Fibroblast of the aortic adventitia (primary cell): ENCODE data around the gene TEDC1. TPM values are rescaled to one million over a fixed set of nuclear protein-coding genes. Genes with fewer than 3 reads are reported as not detected.
"Not testable (repeated sequence)": the region's sequence is repeated elsewhere in the genome, so short reads cannot be mapped to it uniquely, and the experiment has no call there.

ENCODE experiments used
- DNase-seq: peaks from one replicate; pipeline ENCODE4 v3.0.0-alpha.2; 2010; ENCODE audit warnings: low read depth
- H3K4me3 ChIP-seq: 2 replicates; pipeline ENCODE4 v1.5.1; 2011; ENCODE audit warnings: low read depth, mild to moderate bottlenecking, control low read depth, low read length, moderate library complexity
- total RNA-seq: library from RNA; depleted of rRNA; stranded (reverse); fragments of >200 nt; gene quantifications from 2 replicates; pipeline ENCODE4 v1.2.3, GENCODE V29; 2012; ENCODE audit warnings: low replicate concordance
- TF ChIP-seq, protein P1 (sequence below): IDR thresholded peaks from 2 replicates; pipeline ENCODE4 v1.5.1; 2011; ENCODE audit warnings: mild to moderate bottlenecking, low read length, control low read depth, inconsistent platforms; ENCODE audit not compliant: insufficient read depth

The TEDC1 gene
- total RNA-seq, 1 donor = 12.6 TPM

DNA sequence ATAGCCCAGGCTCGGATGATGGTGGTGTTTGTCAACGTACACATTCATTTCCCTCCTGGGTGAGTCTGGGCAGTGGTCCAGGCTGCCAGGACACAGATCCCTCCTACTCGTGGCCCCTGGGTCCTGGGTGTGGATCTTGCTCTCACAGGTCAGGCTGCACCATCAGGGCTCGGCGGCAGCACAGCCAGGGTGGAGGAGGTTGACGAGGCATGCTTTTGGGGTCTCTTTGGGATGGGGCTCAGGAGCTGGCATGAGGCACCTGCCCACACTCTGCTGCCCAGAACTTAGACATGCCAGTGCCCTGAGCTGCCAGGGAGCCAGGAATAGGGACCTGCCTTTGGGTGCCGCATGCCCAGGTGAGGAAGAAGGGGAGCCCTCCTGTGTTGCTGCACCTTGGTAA is 45.0 kb downstream of the TEDC1 start:
- TF ChIP-seq, protein P1, sequence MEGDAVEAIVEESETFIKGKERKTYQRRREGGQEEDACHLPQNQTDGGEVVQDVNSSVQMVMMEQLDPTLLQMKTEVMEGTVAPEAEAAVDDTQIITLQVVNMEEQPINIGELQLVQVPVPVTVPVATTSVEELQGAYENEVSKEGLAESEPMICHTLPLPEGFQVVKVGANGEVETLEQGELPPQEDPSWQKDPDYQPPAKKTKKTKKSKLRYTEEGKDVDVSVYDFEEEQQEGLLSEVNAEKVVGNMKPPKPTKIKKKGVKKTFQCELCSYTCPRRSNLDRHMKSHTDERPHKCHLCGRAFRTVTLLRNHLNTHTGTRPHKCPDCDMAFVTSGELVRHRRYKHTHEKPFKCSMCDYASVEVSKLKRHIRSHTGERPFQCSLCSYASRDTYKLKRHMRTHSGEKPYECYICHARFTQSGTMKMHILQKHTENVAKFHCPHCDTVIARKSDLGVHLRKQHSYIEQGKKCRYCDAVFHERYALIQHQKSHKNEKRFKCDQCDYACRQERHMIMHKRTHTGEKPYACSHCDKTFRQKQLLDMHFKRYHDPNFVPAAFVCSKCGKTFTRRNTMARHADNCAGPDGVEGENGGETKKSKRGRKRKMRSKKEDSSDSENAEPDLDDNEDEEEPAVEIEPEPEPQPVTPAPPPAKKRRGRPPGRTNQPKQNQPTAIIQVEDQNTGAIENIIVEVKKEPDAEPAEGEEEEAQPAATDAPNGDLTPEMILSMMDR = no peak
- no peak overlapping the region for H3K4me3 ChIP-seq
- DNase-seq = no peak

DNA sequence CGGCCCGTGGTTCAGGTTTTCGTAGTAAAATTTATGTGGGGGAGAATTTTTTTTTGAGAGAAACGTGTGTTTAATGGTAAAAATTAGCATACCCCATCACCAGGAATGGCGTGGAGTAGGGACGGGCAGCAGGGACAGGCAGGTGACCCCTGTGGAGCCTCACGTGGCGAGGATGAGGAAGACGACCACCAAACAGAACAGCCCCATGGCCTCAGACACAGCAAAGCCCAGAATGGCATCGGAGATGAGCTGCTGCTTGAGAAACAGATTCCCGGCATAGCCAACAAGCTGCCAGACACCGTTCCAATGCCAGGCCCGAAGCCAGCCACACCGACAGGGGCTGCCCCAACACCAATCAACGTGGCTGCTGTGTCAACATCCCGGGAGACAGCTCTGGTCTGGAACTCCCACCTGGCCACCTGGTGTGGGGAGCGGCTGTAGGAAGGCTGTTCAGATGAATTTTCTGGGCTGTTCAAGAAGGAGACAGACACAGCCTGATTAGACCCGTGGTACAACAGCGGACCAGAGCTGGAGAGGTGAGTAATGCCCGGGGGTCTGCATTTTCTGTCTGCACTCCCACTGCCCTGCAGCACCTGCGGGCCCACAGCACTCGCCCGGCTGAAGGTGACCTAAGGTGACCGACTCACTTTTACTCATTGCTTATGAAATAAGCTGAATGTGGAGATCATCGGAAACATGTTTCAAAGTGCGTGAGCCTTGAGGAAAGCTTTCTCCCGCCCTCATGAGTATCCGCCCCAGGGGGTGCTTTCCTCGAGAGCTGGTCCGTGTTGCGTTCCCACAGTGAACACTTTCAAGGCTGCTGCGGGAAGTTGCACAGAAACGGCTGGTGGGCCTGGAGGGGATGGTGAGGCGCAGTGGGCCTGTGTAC is 45.9 kb downstream of the TEDC1 start:
- TF ChIP-seq, protein P1 = no peak
- DNase-seq = no peak
- no peak overlapping the region for H3K4me3 ChIP-seq

DNA sequence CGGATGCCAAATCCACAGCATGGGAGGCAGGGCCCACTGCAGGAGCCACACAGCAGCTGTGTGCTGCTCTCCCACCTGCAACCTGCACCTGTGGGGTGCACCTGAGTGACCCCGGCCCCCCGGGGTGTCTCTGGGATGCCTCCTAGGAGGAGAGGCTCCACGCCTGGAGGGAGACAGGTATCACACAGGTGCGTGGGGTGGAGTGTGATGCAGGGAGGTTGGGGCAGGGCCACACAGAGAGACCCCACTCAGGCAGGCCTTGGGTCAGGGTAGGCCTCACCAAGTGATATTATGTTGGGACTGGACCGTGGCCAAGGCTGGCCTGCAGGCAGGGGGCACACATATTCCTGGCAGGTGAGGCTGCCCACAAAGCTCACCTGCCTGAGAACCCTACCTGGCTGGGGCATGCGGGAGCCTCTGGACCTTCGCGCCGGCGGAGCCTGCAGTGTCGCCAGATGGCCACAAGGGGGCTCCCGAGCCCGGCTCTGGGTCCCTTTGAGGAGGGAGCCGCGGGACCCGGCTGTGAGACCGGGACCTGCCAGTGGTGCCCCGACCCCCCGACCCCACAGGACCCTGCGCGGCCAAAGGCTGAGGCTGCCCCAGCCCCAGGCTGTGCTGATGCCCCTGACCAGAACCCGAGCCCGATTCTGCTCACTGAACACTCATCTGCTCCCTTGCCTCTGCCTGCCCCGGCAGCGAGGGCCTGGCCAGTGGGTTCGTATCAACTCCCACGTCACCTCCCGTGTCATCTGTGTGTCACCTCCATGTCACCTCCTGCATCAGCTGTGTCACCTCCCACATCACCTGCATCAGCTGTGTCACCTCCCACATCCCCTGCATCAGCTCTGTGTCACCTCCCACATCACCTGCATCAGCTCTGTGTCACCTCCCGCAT is 46.8 kb downstream of the TEDC1 start:
- no peak overlapping the region for H3K4me3 ChIP-seq
- no peak for DNase-seq
- TF ChIP-seq, protein P1 = peak; percentile 95

DNA sequence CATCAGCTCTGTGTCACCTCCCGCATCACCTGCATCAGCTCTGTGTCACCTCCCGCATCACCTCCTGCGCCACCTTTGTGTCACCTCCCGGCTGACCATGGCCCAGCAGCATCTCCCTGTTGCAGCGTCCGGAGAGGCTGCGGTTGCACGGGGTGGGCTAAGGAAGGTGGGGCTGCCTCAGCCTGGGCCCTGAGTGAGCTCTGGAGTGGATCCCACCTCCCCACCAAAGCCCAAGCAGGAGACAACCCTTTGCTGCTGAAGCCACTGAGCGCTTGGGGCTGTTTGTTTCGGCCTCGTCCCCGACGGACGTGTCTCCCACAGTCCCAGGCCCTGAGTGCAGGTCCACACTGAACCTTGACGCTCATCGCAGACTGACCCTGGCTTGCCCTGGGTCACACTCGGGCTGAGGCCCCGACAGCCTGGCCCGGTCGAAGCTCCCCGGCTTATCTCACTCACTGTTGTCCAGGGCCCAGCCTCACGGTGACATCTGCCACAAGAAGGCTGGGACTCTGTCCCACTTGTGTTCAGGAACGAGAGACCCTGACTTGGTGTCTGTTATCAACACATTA is 47.5 kb downstream of the TEDC1 start:
- no peak overlapping the region for H3K4me3 ChIP-seq
- TF ChIP-seq, protein P1 = no peak
- no peak for DNase-seq

DNA sequence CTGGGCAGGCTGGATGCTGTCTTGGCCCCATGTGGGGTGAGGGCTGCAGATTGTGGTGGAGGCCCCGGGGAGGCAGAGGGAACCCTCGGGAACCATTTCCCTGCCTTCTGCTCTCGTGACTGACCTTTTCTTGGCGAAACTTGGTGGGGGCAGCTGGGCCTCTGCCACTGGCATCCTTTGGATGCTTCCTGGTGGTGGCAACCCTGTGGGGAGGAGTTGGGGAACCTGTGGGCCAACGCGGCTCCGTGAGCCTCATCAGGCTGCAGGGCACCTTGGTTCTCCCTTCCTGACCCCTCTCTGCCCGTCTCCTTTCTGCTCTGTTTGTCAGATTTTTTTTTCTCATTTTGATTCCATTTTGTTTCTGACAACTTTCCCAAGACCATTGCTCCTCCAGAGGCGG is 49.8 kb downstream of the TEDC1 start:
- TF ChIP-seq, protein P1 = no peak
- no peak overlapping the region for H3K4me3 ChIP-seq
- DNase-seq = no peak

DNA sequence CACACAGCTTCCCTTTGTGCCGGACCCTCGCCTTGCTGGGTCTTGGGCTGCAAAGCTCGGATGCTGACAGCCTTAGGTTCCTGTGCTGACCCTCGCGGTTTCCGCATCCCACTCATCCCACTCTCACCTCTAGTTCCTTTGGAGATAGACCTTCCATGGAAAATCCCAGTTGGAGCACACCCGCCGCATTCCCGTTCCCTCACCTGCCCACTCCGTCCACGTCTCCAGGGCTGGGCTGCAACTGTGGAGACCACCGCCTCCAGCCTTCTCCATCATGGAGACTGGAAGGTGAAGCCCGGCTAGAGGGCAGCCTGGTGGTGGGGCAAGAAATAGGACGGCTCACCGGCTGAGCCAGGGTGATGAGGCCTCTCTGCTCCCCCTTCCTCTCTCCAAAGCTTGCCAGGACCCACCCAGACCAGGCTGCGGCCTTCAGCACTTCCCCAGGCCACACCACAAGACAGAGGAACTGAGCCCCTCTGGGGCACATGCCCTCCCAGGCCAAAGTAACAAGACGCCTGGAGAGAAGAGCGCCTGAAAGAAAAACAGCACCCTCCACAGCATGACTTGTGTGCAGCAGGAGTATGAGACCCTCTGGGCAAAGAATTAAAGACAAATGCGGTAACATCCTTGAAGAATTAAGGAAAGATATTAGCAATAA is 50.3 kb downstream of the TEDC1 start:
- DNase-seq = no peak
- TF ChIP-seq, protein P1 = no peak
- H3K4me3 ChIP-seq = no peak overlapping the region

DNA sequence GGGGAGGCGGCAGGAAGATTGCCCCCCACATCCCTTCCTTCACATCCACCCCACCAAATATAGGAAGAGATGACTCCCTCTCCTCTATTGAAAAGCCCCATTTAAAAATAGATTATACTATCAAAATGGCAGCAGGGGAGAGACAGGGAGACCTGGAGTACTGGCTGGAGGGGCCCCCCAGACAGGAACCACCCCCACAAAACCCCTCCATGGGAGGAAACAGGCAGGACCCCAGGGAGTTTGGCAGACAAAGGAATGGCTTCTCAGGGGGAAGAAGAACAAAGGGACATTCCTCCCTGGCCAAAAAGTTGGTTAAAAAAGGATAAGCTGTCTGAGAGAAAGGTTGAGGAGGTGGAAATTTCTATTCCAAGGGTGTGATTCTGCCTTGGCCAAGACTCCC is 54.6 kb downstream of the TEDC1 start:
- H3K4me3 ChIP-seq, DNase-seq: not testable (repeated sequence)

DNA sequence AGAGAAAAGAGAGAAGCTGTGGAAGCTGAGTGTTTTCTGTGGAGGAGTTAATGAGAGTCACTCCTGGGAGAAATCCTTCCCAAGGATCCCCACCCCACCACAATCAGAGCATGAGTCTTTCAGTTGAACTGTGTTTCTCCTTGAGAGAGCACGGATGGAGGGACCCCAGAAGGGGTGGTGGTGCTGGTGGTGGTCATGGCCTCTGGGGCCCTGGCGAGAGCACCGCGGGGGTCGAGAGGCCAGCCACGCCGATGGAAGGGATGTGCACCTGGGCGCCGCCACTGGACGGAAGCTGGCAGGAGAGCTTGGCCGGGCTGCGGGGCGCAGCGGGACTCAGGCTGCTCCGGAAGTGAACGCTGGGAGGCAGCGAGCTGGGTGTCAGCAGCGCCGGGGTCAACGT is 55.4 kb downstream of the TEDC1 start:
- not testable (repeated sequence) for H3K4me3 ChIP-seq, DNase-seq

DNA sequence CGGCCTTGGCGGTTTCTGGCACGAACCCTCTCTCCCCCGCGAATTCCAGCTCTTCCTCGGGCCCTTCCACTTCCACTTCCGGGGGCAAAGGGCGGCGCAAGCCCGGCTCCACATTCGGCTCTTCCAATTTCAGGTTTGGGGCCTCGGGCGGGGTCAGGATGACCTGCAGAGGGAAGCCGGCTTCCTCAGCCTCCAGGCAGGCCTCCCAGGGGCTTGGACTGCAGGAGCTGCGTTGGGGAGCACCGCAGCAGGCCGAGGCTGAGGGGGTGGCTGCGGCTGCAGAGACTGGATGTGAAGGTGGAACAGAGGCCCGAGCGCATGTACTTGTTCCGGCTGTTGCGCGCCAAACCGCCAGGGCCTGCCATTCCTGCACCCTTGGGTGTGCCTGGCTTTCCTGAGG is 56.0 kb downstream of the TEDC1 start:
- not testable (repeated sequence) for H3K4me3 ChIP-seq, DNase-seq
